T-helper 17 cell (primary cell): ENCODE measurements around the gene PRKG1. TPM values are rescaled to one million over a fixed set of nuclear protein-coding genes. Genes with fewer than 3 reads are reported as not detected.
"Not testable (repeated sequence)": the region's sequence is repeated elsewhere in the genome, so short reads cannot be mapped to it uniquely, and the experiment has no call there.

ENCODE experiments used
- ATAC-seq: fragments of 150-1000 bp; cut with Tn5 transposase; 2 replicates; pipeline ENCODE4 v1.10.0; 2021; ENCODE audit warnings: mild to moderate bottlenecking, moderate library complexity
- DNase-seq, 3 donors: peaks; one replicate each; pipeline versions ENCODE4 v3.0.0 to v3.0.0-alpha.2; 2020 to 2021
- H3K9me3 ChIP-seq: one replicate; pipeline ENCODE4 v1.7.0; 2013; ENCODE audit warnings: low read length, mild to moderate bottlenecking; ENCODE audit not compliant: control insufficient read depth, poor library complexity, severe bottlenecking
- H3K27ac Mint-ChIP-seq: one replicate; pipeline ENCODE4 v1.8.0; 2022; ENCODE audit warnings: mild to moderate bottlenecking, moderate library complexity, mixed read lengths
- H3K27me3 Mint-ChIP-seq: one replicate; pipeline ENCODE4 v1.8.0; 2022; ENCODE audit warnings: mixed read lengths
- H3K36me3 Mint-ChIP-seq: one replicate; pipeline ENCODE4 v1.8.0; 2022; ENCODE audit warnings: low read depth, mixed read lengths
- H3K4me1 Mint-ChIP-seq: one replicate; pipeline ENCODE4 v1.8.0; 2022; ENCODE audit warnings: mild to moderate bottlenecking, mixed read lengths
- H3K4me3 Mint-ChIP-seq: one replicate; pipeline ENCODE4 v1.8.0; 2022; ENCODE audit warnings: mild to moderate bottlenecking, moderate library complexity, mixed read lengths
- total RNA-seq, 4 donors: library from RNA in 2 of 4; stranded (reverse) in 2 of 4; gene quantifications; one replicate each; pipeline ENCODE4 v1.2.3 and lab custom pipeline; 2022 to 2026

The PRKG1 gene
- total RNA-seq, 2 donors from 2014 or later: 0.27 to 4.1 TPM

GRCh38 chr10:51369903-51370302 is 295.6 kb downstream of the PRKG1 start:
- DNase-seq (no peak), ATAC-seq (no peak)
- Mint-ChIP-seq H3K27me3 (peaks cover 9% of the 10 kb centered on the region), H3K36me3 (no peaks in the 10 kb centered on the region), H3K4me1 (no peaks in the 10 kb centered on the region), H3K27ac (no peak overlapping the region), H3K4me3 (no peak overlapping the region)
- no peaks in the 10 kb centered on the region for H3K9me3 ChIP-seq

- Mint-ChIP-seq H3K36me3 (no peaks in the 10 kb centered on the region), H3K27me3 (peaks cover 4% of the 10 kb centered on the region), H3K4me1 (no peaks in the 10 kb centered on the region), H3K27ac (no peak overlapping the region), H3K4me3 (no peak overlapping the region)
- no peaks in the 10 kb centered on the region for H3K9me3 ChIP-seq
- ATAC-seq (no peak), DNase-seq (no peak)
Measured at GRCh38 chr10:51371743-51372142, 297.5 kb downstream of the PRKG1 start.

GRCh38 chr10:51375790-51376189 is 301.5 kb downstream of the PRKG1 start:
- peaks cover 15% of the 10 kb centered on the region for H3K27me3 Mint-ChIP-seq
- H3K4me1 Mint-ChIP-seq: no peaks in the 10 kb centered on the region
- H3K27ac Mint-ChIP-seq: no peak overlapping the region
- DNase-seq (no peak), ATAC-seq (no peak)
- H3K4me3 Mint-ChIP-seq: no peak overlapping the region
- H3K36me3 Mint-ChIP-seq: no peaks in the 10 kb centered on the region
- no peaks in the 10 kb centered on the region for H3K9me3 ChIP-seq

GRCh38 chr10:51377070-51377931 is 303.0 kb downstream of the PRKG1 start:
- H3K9me3 ChIP-seq: no peaks in the 10 kb centered on the region
- H3K36me3 Mint-ChIP-seq: no peaks in the 10 kb centered on the region
- no peak overlapping the region for H3K4me3 Mint-ChIP-seq
- H3K4me1 Mint-ChIP-seq: no peaks in the 10 kb centered on the region
- no peak for DNase-seq
- H3K27me3 Mint-ChIP-seq: peaks cover 15% of the 10 kb centered on the region
- no peak for ATAC-seq
- no peak overlapping the region for H3K27ac Mint-ChIP-seq

- Mint-ChIP-seq H3K4me3 (no peak overlapping the region), H3K4me1 (no peaks in the 10 kb centered on the region), H3K36me3 (no peaks in the 10 kb centered on the region), H3K27ac (no peak overlapping the region), H3K27me3 (peaks cover 15% of the 10 kb centered on the region)
- no peak for ATAC-seq
- no peak for DNase-seq
- H3K9me3 ChIP-seq: no peaks in the 10 kb centered on the region
Measured at GRCh38 chr10:51377932-51378599, 303.8 kb downstream of the PRKG1 start.

- DNase-seq: no peak
- peaks cover 3% of the 10 kb centered on the region for H3K36me3 Mint-ChIP-seq
- H3K27ac Mint-ChIP-seq: no peak overlapping the region
- H3K27me3 Mint-ChIP-seq: peaks cover 15% of the 10 kb centered on the region
- no peak overlapping the region for H3K4me3 Mint-ChIP-seq
- no peak for ATAC-seq
- no peaks in the 10 kb centered on the region for H3K4me1 Mint-ChIP-seq
- H3K9me3 ChIP-seq: no peaks in the 10 kb centered on the region
Measured at GRCh38 chr10:51382181-51382580, 307.9 kb downstream of the PRKG1 start.

- DNase-seq (no peak), ATAC-seq (no peak)
- peaks cover 3% of the 10 kb centered on the region for H3K36me3 Mint-ChIP-seq
- no peak overlapping the region for H3K27ac Mint-ChIP-seq
- H3K27me3 Mint-ChIP-seq: peaks cover 7% of the 10 kb centered on the region
- no peaks in the 10 kb centered on the region for H3K9me3 ChIP-seq
- H3K4me3 Mint-ChIP-seq: no peak overlapping the region
- H3K4me1 Mint-ChIP-seq: no peaks in the 10 kb centered on the region
Measured at GRCh38 chr10:51384971-51385370, 310.7 kb downstream of the PRKG1 start.

GRCh38 chr10:51386248-51386885 is 312.1 kb downstream of the PRKG1 start:
- ATAC-seq: no peak
- H3K9me3 ChIP-seq: no peaks in the 10 kb centered on the region
- H3K4me1 Mint-ChIP-seq: no peaks in the 10 kb centered on the region
- H3K36me3 Mint-ChIP-seq: peaks cover 3% of the 10 kb centered on the region
- H3K4me3 Mint-ChIP-seq: no peak overlapping the region
- no peak for DNase-seq
- no peak overlapping the region for H3K27ac Mint-ChIP-seq
- H3K27me3 Mint-ChIP-seq: no peaks in the 10 kb centered on the region

GRCh38 chr10:51389415-51390321 is 315.4 kb downstream of the PRKG1 start:
- DNase-seq (peak in 1 of 3 donors; percentile 8), ATAC-seq (peak; percentile 41)
- Mint-ChIP-seq H3K4me3 (no peak overlapping the region), H3K36me3 (no peaks in the 10 kb centered on the region), H3K4me1 (no peaks in the 10 kb centered on the region), H3K27ac (no peak overlapping the region), H3K27me3 (no peaks in the 10 kb centered on the region)
- no peaks in the 10 kb centered on the region for H3K9me3 ChIP-seq

- H3K36me3 Mint-ChIP-seq, H3K27me3 Mint-ChIP-seq, H3K27ac Mint-ChIP-seq, H3K9me3 ChIP-seq, DNase-seq, ATAC-seq, H3K4me1 Mint-ChIP-seq, H3K4me3 Mint-ChIP-seq: not testable (repeated sequence)
Measured at GRCh38 chr10:51393006-51393405, 318.7 kb downstream of the PRKG1 start.

- no peak overlapping the region for H3K27ac Mint-ChIP-seq
- DNase-seq: no peak
- H3K4me3 Mint-ChIP-seq: no peak overlapping the region
- ATAC-seq: no peak
- no peaks in the 10 kb centered on the region for H3K4me1 Mint-ChIP-seq
- H3K9me3 ChIP-seq: no peaks in the 10 kb centered on the region
- no peaks in the 10 kb centered on the region for H3K27me3 Mint-ChIP-seq
- H3K36me3 Mint-ChIP-seq: no peaks in the 10 kb centered on the region
Measured at GRCh38 chr10:51394039-51394438, 319.8 kb downstream of the PRKG1 start.

GRCh38 chr10:51397244-51397643 is 323.0 kb downstream of the PRKG1 start:
- no peaks in the 10 kb centered on the region for H3K9me3 ChIP-seq
- H3K27ac Mint-ChIP-seq: no peak overlapping the region
- no peak overlapping the region for H3K4me3 Mint-ChIP-seq
- DNase-seq (no peak), ATAC-seq (no peak)
- H3K27me3 Mint-ChIP-seq: no peaks in the 10 kb centered on the region
- no peaks in the 10 kb centered on the region for H3K36me3 Mint-ChIP-seq
- no peaks in the 10 kb centered on the region for H3K4me1 Mint-ChIP-seq

GRCh38 chr10:51397695-51398094 is 323.4 kb downstream of the PRKG1 start:
- H3K36me3 Mint-ChIP-seq: no peaks in the 10 kb centered on the region
- no peak overlapping the region for H3K27ac Mint-ChIP-seq
- ATAC-seq (no peak), DNase-seq (no peak)
- no peak overlapping the region for H3K4me3 Mint-ChIP-seq
- H3K4me1 Mint-ChIP-seq: no peaks in the 10 kb centered on the region
- no peaks in the 10 kb centered on the region for H3K9me3 ChIP-seq
- no peaks in the 10 kb centered on the region for H3K27me3 Mint-ChIP-seq
